ENCODE results near the gene TAMM41.
"Not testable (repeated sequence)": the region's sequence is repeated elsewhere in the genome, so short reads cannot be mapped to it uniquely, and the experiment has no call there.

TAMM41 gene

DNA sequence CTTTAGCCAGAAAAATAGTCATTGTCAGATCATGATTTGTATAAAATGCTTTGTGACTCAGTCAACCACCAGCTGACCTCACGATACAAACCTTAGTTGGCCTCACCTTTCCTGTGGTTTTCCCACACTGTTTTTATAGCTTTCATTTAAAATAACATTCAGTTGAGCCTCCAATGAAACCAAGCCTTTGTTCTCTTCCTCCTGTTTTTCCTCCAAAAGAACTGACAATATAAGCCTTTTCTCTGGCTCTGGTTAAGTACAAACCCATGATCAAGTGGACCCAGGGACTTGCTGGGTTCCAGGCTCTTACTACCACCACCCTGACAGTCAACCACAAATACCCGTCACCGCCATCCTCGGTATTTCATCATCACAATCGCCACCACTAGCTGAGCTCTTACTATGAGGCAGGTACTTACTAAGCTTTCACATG is 81.7 kb downstream of the TAMM41 start:
- no peak for DNase-seq

DNA sequence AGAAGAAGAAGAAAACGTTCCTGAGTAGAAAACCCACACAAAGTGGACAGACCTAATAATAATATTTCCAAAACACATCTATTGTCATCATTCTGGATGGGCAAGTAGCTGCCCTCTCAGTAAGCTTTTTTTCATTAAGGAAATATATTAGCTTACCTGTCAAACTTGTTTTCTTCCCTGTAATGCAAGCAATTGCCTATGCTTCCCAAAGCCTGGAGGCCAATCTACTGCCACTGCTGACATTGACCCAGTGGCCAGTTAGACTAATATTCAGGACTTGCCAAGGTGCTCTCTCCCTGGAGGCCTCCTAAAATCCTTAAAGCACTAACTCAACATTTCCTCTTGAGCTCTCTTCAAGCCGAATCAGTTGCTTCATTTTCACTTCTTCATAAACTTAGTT is 86.7 kb downstream of the TAMM41 start:
- DNase-seq: no peak

DNA sequence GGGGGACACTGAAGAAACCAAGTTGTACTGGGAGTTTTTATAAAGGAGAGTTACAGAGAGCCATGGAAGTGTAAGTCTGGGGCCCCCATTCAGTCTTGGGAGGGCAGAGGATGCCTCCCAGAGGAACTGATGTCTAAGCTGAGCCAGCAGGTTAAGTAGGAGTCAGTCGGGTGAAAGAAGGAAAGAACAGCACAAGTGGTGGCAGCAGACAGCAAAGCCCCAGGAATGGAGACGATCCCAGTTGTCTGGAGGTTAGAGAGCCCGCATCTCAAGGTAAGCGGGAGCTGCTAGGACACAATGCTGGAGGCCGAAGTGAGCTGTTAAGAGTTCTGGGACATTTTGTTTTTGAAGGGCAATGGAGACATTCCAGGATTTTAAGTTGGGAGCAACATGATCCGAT is 88.8 kb downstream of the TAMM41 start:
- DNase-seq: no peak

DNA sequence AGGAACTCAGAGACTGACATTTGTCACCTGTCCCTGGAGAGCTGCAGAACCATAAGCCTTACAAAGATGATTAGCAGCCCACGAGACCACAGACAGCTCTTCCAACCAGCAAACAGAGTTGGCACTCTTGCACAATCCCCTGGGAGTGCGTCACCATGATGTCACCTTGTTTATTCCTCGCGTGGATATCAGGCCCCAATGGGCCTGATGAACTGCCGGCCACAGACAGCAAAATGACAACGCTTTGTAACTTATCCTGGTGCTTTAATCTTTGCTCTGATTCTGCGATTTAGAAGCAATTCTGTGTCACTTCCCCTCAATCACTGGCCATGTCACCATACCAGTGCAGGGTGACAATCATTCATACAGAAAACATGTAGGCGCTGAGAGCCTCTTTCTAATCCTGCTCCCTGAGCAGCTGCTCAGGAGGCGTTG is 89.2 kb downstream of the TAMM41 start:
- DNase-seq: no peak

DNA sequence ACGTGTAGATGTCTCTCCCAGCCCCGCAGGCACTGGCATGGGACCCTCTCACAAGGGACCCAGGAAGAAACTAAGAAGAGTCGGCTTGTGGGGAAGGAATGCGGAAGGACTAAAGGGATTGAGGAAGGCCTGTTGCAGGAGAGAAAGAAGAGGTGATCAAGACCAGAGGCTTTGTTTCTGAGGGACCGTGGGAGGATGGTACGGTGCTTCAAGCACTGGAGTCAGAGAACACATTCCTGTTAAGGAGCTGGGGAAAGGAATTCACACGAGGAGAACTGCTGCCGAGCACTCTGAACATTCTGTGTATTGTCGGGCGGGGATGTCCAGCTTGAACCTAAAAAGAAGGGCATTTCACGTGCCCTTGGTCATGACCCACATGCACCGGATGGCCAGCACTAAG is 91.4 kb downstream of the TAMM41 start:
- DNase-seq: no peak

DNA sequence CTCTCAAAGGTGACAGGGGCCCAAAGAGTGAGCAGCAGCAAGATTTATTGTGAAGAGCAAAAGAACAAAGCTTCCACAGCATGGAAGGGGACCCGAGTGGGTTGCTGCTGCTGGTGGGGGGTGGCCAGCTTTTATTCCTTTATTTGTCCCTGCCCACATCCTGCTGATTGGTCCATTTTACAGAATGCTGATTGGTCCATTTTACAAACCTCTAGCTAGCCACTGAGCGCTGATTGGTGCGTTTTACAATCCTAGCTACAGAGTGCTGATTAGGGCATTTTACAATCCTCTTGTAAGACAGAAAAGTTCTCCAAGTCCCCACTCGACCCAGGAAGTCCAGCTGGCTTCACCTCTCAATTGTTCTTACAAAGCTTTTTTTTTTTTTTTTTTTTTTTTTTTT is 94.4 kb downstream of the TAMM41 start:
- not testable (repeated sequence) for DNase-seq

DNA sequence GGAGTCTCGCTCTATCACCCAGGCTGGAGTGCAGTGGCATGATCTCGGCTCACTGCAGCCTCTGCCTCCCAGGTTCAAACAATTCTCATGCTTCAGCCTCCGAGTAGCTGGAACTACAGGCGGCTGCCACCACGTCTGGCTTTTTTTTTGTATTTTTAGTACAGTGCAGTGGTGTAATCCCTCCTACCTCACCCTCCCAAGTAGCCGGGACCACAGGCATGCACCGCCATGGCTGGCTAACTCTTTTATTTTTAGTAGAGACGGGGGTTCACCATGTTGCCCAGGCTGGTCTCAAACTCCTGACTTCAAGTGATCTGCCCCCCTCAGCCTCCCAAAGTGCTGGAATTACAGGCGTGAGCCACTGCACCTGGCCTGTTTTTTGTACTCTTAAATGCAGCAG is 98.4 kb downstream of the TAMM41 start:
- not testable (repeated sequence) for DNase-seq
